Karpas-422 (cell line): Measurements from ENCODE around the gene AMER3. TPM values are rescaled to one million over a fixed set of nuclear protein-coding genes. Genes with fewer than 3 reads are reported as not detected.
"Not testable (repeated sequence)": the region's sequence is repeated elsewhere in the genome, so short reads cannot be mapped to it uniquely, and the experiment has no call there.

Experiments
- DNase-seq: peaks from one replicate; pipeline ENCODE4 v3.0.0-alpha.2; 2015
- H2AFZ ChIP-seq: fragments of 200-600 bp; sonication (generic); 2 replicates; pipeline ENCODE4 v1.6.1; 2014; ENCODE audit warnings: antibody characterized with exemption, low read length, mixed read lengths
- H3K27ac ChIP-seq: fragments of 200-600 bp; sonication (generic); 2 replicates; pipeline ENCODE4 v1.5.1; 2014; ENCODE audit warnings: mild to moderate bottlenecking, low read length, moderate library complexity
- H3K27me3 ChIP-seq: fragments of 200-600 bp; sonication (generic); 2 replicates; pipeline ENCODE4 v1.6.1; 2014; ENCODE audit warnings: low read length, mixed read lengths
- H3K36me3 ChIP-seq: fragments of 200-600 bp; sonication (generic); 2 replicates; pipeline ENCODE4 v1.6.1; 2014; ENCODE audit warnings: low read length, mixed read lengths; ENCODE audit not compliant: insufficient read depth
- H3K4me1 ChIP-seq: fragments of 200-600 bp; sonication (generic); 2 replicates; pipeline ENCODE4 v1.6.1; 2014; ENCODE audit warnings: mild to moderate bottlenecking, low read length, mixed read lengths
- H3K4me2 ChIP-seq: fragments of 200-600 bp; sonication (generic); 2 replicates; pipeline ENCODE4 v1.6.1; 2014; ENCODE audit warnings: low read length, low read depth, mild to moderate bottlenecking; ENCODE audit not compliant: poor library complexity, severe bottlenecking
- H3K4me3 ChIP-seq: fragments of 200-600 bp; sonication (generic); 2 replicates; pipeline ENCODE4 v1.5.1; 2014; ENCODE audit warnings: mild to moderate bottlenecking, antibody characterized with exemption, low read length, mixed read lengths
- H3K79me2 ChIP-seq: fragments of 200-600 bp; sonication (generic); 2 replicates; pipeline ENCODE4 v1.6.1; 2014; ENCODE audit warnings: mild to moderate bottlenecking, low read length, mixed read lengths
- H3K9ac ChIP-seq: fragments of 200-600 bp; sonication (generic); 2 replicates; pipeline ENCODE4 v1.6.0; 2014; ENCODE audit warnings: low read length
- H3K9me2 ChIP-seq: fragments of 200-600 bp; sonication (generic), shearing (Covaris generic); replicated peaks from 2 replicates; pipeline ENCODE4 v1.6.0; 2014; ENCODE audit warnings: mild to moderate bottlenecking, low read length, moderate library complexity; ENCODE audit not compliant: insufficient read depth
- H3K9me3 ChIP-seq: fragments of 300-700, 200-600 bp; sonication (generic); 2 replicates; pipeline ENCODE4 v1.6.1; 2014; ENCODE audit warnings: low read length, mixed read lengths
- H4K20me1 ChIP-seq: fragments of 200-600 bp; sonication (generic); 2 replicates; pipeline ENCODE4 v1.6.1; 2014; ENCODE audit warnings: mild to moderate bottlenecking, antibody characterized with exemption, low read length, low read depth; ENCODE audit not compliant: insufficient read depth
- total RNA-seq: library from RNA; depleted of rRNA; stranded (reverse); fragments of >200 nt; shearing (Covaris generic); gene quantifications from 2 replicates; pipeline ENCODE4 v1.2.3, GENCODE V29; 2014; ENCODE audit warnings: low replicate concordance

The AMER3 gene
- total RNA-seq, 1 experiment from 2014 or later = not detected

- Histone ChIP-seq H3K27ac (no peak overlapping the region), H3K9ac (no peak overlapping the region), H3K36me3 (no peaks in the 10 kb centered on the region)
Observed at GRCh38 chr2:130728007-130728454, 27.3 kb upstream of the AMER3 start.

GRCh38 chr2:130728549-130729316 lies 26.6 kb upstream of the AMER3 start, which contains the start of gene GPR148:
Gene GPR148, plus strand, starts transcription at chr2:130729070. Its CDS starts 82 bp downstream, at chr2:130729152.
- no peak within 1 kb of the TSS for H3K9ac ChIP-seq
- no peaks in the 10 kb centered on the region for H4K20me1 ChIP-seq
- no peak within 1 kb of the TSS for H2AFZ ChIP-seq
- H3K9me3 ChIP-seq = no peaks in the 10 kb centered on the region
- no peaks in the 10 kb centered on the region for H3K27me3 ChIP-seq
- no peaks in the 10 kb centered on the region for H3K36me3 ChIP-seq
- no peaks in the 10 kb centered on the region for H3K9me2 ChIP-seq
- H3K4me1 ChIP-seq = peaks cover 3% of the 10 kb centered on the region; the same call in 1 of the 2 replicates
- H3K4me3 ChIP-seq = no peak within 1 kb of the TSS; the same call in 1 of the 2 replicates
- H3K79me2 ChIP-seq = no peaks in the 10 kb centered on the region
- no peak within 1 kb of the TSS for H3K4me2 ChIP-seq
- H3K27ac ChIP-seq = no peak within 1 kb of the TSS
- DNase-seq = no peak

More at GRCh38 chr2:130728007-130728454, 27.3 kb upstream of the AMER3 start:
- no peak for DNase-seq
- Histone ChIP-seq H2AFZ (no peak overlapping the region), H4K20me1 (no peaks in the 10 kb centered on the region), H3K4me1 (peaks cover 3% of the 10 kb centered on the region; the same call in 1 of the 2 replicates), H3K4me3 (no peak overlapping the region; the same call in 1 of the 2 replicates), H3K27me3 (no peaks in the 10 kb centered on the region), H3K79me2 (no peaks in the 10 kb centered on the region), H3K4me2 (no peak overlapping the region), H3K9me3 (no peaks in the 10 kb centered on the region), H3K9me2 (no peaks in the 10 kb centered on the region)

GRCh38 chr2:130729322-130730299 lies 25.7 kb upstream of the AMER3 start:
- H2AFZ ChIP-seq = no peak overlapping the region
- H3K27ac ChIP-seq = no peak overlapping the region
- no peaks in the 10 kb centered on the region for H3K9me2 ChIP-seq
- no peaks in the 10 kb centered on the region for H3K27me3 ChIP-seq
- H3K9ac ChIP-seq = no peak overlapping the region
- no peaks in the 10 kb centered on the region for H3K79me2 ChIP-seq
- no peak overlapping the region for H3K4me3 ChIP-seq
- no peaks in the 10 kb centered on the region for H4K20me1 ChIP-seq
- H3K4me1 ChIP-seq = peaks cover 3% of the 10 kb centered on the region; the same call in 1 of the 2 replicates
- H3K36me3 ChIP-seq = no peaks in the 10 kb centered on the region
- no peak for DNase-seq
- no peak overlapping the region for H3K4me2 ChIP-seq
- no peaks in the 10 kb centered on the region for H3K9me3 ChIP-seq

- not testable (repeated sequence) for H3K9me2 ChIP-seq, H3K27me3 ChIP-seq, H3K4me3 ChIP-seq, H3K36me3 ChIP-seq, H3K9me3 ChIP-seq, H2AFZ ChIP-seq, DNase-seq, H3K9ac ChIP-seq, H3K27ac ChIP-seq, H4K20me1 ChIP-seq, H3K4me2 ChIP-seq, H3K79me2 ChIP-seq, H3K4me1 ChIP-seq
Observed at GRCh38 chr2:130732257-130732656, 23.1 kb upstream of the AMER3 start.

GRCh38 chr2:130735200-130735599 lies 20.1 kb upstream of the AMER3 start:
- Histone ChIP-seq H3K27ac (no peak overlapping the region), H3K9ac (no peak overlapping the region), H3K36me3 (no peaks in the 10 kb centered on the region), H3K27me3 (no peaks in the 10 kb centered on the region; the same call in 1 of the 2 replicates), H4K20me1 (no peaks in the 10 kb centered on the region), H3K4me2 (no peak overlapping the region), H3K9me3 (no peaks in the 10 kb centered on the region), H2AFZ (no peak overlapping the region), H3K79me2 (no peaks in the 10 kb centered on the region), H3K4me1 (no peaks in the 10 kb centered on the region), H3K4me3 (no peak overlapping the region), H3K9me2 (no peaks in the 10 kb centered on the region)
- DNase-seq = no peak

- no peak overlapping the region for H3K4me3 ChIP-seq
- no peak for DNase-seq
- no peaks in the 10 kb centered on the region for H3K4me1 ChIP-seq
- no peaks in the 10 kb centered on the region for H3K36me3 ChIP-seq
- H3K27me3 ChIP-seq = no peaks in the 10 kb centered on the region; the same call in 1 of the 2 replicates
- H3K9me2 ChIP-seq = no peaks in the 10 kb centered on the region
- no peak overlapping the region for H3K27ac ChIP-seq
- no peak overlapping the region for H3K4me2 ChIP-seq
- H3K9me3 ChIP-seq = no peaks in the 10 kb centered on the region
- no peak overlapping the region for H3K9ac ChIP-seq
- no peaks in the 10 kb centered on the region for H4K20me1 ChIP-seq
- no peak overlapping the region for H2AFZ ChIP-seq
- no peaks in the 10 kb centered on the region for H3K79me2 ChIP-seq
Observed at GRCh38 chr2:130736487-130736886, 18.9 kb upstream of the AMER3 start.

- Histone ChIP-seq H3K27me3 (no peaks in the 10 kb centered on the region; the same call in 1 of the 2 replicates), H3K36me3 (no peaks in the 10 kb centered on the region), H3K4me1 (no peaks in the 10 kb centered on the region), H3K27ac (no peak overlapping the region), H3K9me3 (no peaks in the 10 kb centered on the region), H3K9ac (no peak overlapping the region), H3K79me2 (no peaks in the 10 kb centered on the region), H3K4me2 (no peak overlapping the region), H2AFZ (no peak overlapping the region), H3K9me2 (no peaks in the 10 kb centered on the region), H3K4me3 (no peak overlapping the region), H4K20me1 (no peaks in the 10 kb centered on the region)
- DNase-seq = no peak
Observed at GRCh38 chr2:130737592-130737991, 17.7 kb upstream of the AMER3 start.

- Histone ChIP-seq H3K4me3 (no peak overlapping the region), H3K9ac (no peak overlapping the region), H3K27me3 (no peaks in the 10 kb centered on the region), H3K27ac (no peak overlapping the region), H2AFZ (no peak overlapping the region), H3K9me2 (no peaks in the 10 kb centered on the region), H3K36me3 (no peaks in the 10 kb centered on the region), H3K9me3 (no peaks in the 10 kb centered on the region), H3K4me1 (no peaks in the 10 kb centered on the region), H3K4me2 (no peak overlapping the region), H3K79me2 (no peaks in the 10 kb centered on the region), H4K20me1 (no peaks in the 10 kb centered on the region)
- DNase-seq = no peak
Observed at GRCh38 chr2:130740671-130741070, 14.7 kb upstream of the AMER3 start.
